ENCODE data around the gene HSPA2. TPM values are rescaled to one million over a fixed set of nuclear protein-coding genes. Genes with fewer than 3 reads are reported as not detected.

HSPA2 gene
- 64.1 and 96.1 TPM in 2 replicates for polyA plus RNA-seq (2011; rRNA removed)
- 57.8 and 70.6 TPM in 2 replicates for polyA minus RNA-seq (2011; rRNA and poly(A)+ RNA removed)

GRCh38 chr14:64540208-64541202, at the start of gene HSPA2:
Gene HSPA2, plus strand, starts transcription at chr14:64540741. Its CDS starts 109 bp downstream, at chr14:64540850.
- CTCF ChIA-PET, result interaction anchor here (0.6 to 7.9 kb wide), 25 partner anchors 10 to 224 kb away, joined by 3 to 91 read pairs (median 3); no protein-coding TSS in a partner anchor
- Histone ChIP-seq H3K27me3 (ENCODE audit: control insufficient read depth, insufficient read depth, low read length) (no peaks in the 10 kb centered on the region), H3K36me3 (ENCODE audit: control insufficient read depth, insufficient read depth, low read length) (no peaks in the 10 kb centered on the region), H3K4me3 (ENCODE audit: low read depth, low read length) (peak within 1 kb of the TSS; percentile 55)
- TF ChIP-seq CTCF (IDR thresholded peaks at IDR 0.05; ENCODE audit: insufficient read depth, low read depth, low read length), result peak; percentile 92
- POLR2A ChIA-PET, result interaction anchor here (0.5 to 1.1 kb wide), 11 partner anchors 8 to 114 kb away, joined by 3 to 6 read pairs (median 4); partner anchors contain the start of gene ZBTB1
- peak; percentile 96 for DNase-seq (ENCODE audit: low read depth)

- TF ChIP-seq CTCF (IDR thresholded peaks at IDR 0.05; ENCODE audit: insufficient read depth, low read depth, low read length), result no peak
- H3K36me3 ChIP-seq (ENCODE audit: control insufficient read depth, insufficient read depth, low read length), result peaks cover 6% of the 10 kb centered on the region; the same call in 1 of the 2 replicates
- ChIA-PET CTCF (interaction anchor here (0.5 to 3.1 kb wide), 4 partner anchors 10 to 302 kb away, joined by 3 to 13 read pairs (median 6); no protein-coding TSS in a partner anchor), POLR2A (no interaction called here)
- DNase-seq (ENCODE audit: low read depth), result no peak
- H3K27me3 ChIP-seq (ENCODE audit: control insufficient read depth, insufficient read depth, low read length), result no peaks in the 10 kb centered on the region
- H3K4me3 ChIP-seq (ENCODE audit: low read depth, low read length), result no peak overlapping the region
Measured at GRCh38 chr14:64491637-64492036, 48.9 kb upstream of the HSPA2 start.

DNA sequence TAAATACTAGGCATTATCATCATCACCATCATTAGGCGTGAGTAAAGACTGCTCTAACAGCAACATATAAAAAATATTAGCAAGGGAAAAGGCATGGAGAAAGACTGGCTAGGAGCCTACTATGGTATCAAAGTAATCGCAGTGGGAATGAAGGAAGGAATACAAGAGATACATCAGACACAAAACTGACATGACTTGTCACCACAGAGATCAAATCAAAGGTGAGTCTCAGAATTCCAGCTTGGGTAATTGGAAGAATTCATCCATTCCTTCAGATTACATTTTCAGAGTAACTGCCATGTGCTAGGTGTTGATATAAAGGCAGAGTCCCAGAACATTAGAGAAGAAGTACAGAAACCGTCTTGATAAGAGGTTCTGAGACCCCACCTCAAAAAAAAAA, 47.1 kb upstream of the HSPA2 start:
- ChIA-PET CTCF (no interaction called here), POLR2A (no interaction called here)
- H3K36me3 ChIP-seq (ENCODE audit: control insufficient read depth, insufficient read depth, low read length), result no peaks in the 10 kb centered on the region
- H3K4me3 ChIP-seq (ENCODE audit: low read depth, low read length), result no peak overlapping the region
- no peaks in the 10 kb centered on the region for H3K27me3 ChIP-seq (ENCODE audit: control insufficient read depth, insufficient read depth, low read length)
- DNase-seq (ENCODE audit: low read depth), result no peak
- no peak for TF ChIP-seq CTCF (IDR thresholded peaks at IDR 0.05; ENCODE audit: insufficient read depth, low read depth, low read length)

- no peak for TF ChIP-seq CTCF (IDR thresholded peaks at IDR 0.05; ENCODE audit: insufficient read depth, low read depth, low read length)
- no peaks in the 10 kb centered on the region for H3K36me3 ChIP-seq (ENCODE audit: control insufficient read depth, insufficient read depth, low read length)
- H3K27me3 ChIP-seq (ENCODE audit: control insufficient read depth, insufficient read depth, low read length), result no peaks in the 10 kb centered on the region
- no peak overlapping the region for H3K4me3 ChIP-seq (ENCODE audit: low read depth, low read length)
- ChIA-PET POLR2A (no interaction called here), CTCF (interaction anchor here (1.2 to 1.9 kb wide), 3 partner anchors 11 to 151 kb away, joined by 4 to 8 read pairs (median 5); no protein-coding TSS in a partner anchor)
- no peak for DNase-seq (ENCODE audit: low read depth)
Measured at GRCh38 chr14:64495252-64495651, 45.3 kb upstream of the HSPA2 start.

DNA sequence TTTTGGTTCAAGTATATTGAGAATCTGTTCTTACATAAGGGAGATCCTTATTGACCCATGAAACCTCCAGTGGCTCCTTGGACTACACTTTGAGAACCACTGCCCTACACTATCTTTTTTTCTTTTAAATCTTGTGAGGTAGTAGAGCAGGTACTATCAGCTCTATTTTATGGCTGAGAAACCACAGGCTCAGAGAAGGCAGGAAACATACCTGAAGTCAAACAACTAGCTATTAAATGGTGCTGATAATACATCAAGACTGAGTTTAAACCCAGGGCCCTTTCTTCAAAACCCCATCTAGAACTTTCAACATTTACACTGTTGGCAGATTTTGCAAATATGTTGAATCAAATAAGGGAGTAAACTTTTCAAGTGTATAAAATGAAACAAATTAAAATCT, 43.8 kb upstream of the HSPA2 start:
- no peaks in the 10 kb centered on the region for H3K27me3 ChIP-seq (ENCODE audit: control insufficient read depth, insufficient read depth, low read length)
- CTCF ChIA-PET, result interaction anchor here (1.0 to 1.1 kb wide), 2 partner anchors 17 to 40 kb away, joined by 3 read pairs; no protein-coding TSS in a partner anchor
- no peak overlapping the region for H3K4me3 ChIP-seq (ENCODE audit: low read depth, low read length)
- TF ChIP-seq CTCF (IDR thresholded peaks at IDR 0.05; ENCODE audit: insufficient read depth, low read depth, low read length), result no peak
- POLR2A ChIA-PET, result no interaction called here
- DNase-seq (ENCODE audit: low read depth), result no peak
- H3K36me3 ChIP-seq (ENCODE audit: control insufficient read depth, insufficient read depth, low read length), result no peaks in the 10 kb centered on the region
